K562 (cell line): ENCODE results near the gene SLC16A6. TPM values are rescaled to one million over a fixed set of nuclear protein-coding genes. Genes with fewer than 3 reads are reported as not detected.

Source experiments
- ATAC-seq: fragments of 200-7000 bp; cut with Tn5 transposase; 3 replicates; pipeline ENCODE4 v1.9.1; 2020; ENCODE audit warnings: moderate library complexity
- BruUV-seq: library from RNA; stranded (reverse); fragments of 400-500 nt; replicated peaks from 2 replicates; lab custom pipeline; 2021; lab: Mats Ljungman, UMichigan
- CTCF ChIA-PET: fragments of 300-600 bp; formaldehyde crosslinking; extraction: SDS; loops from one replicate; lab custom pipeline; 2021; ENCODE audit warnings: low intra/inter-chr PET ratio; lab: Yijun Ruan, JAX
- POLR2A ChIA-PET: fragments of 300-600, 350-650 bp; sonication (Branson Sonifier 250); formaldehyde crosslinking; extraction: SDS; loops from one replicate; lab custom pipeline; 2021; ENCODE audit warnings: antibody characterized with exemption, inconsistent platforms; lab: Yijun Ruan, JAX
- DNase-seq, 4 experiments: peaks; one replicate each; pipeline versions ENCODE4 v3.0.0 to v3.0.0-alpha.2; 2011 to 2018; ENCODE audit warnings: low spot score in 3 of 4, mixed read lengths in 3 of 4; ENCODE audit errors: extremely low read depth in 1 of 4
- FAIRE-seq: peaks from 2 replicates; lab custom pipeline; 2011; peaks lifted over from hg19 to GRCh38; lab: Jason Lieb, UNC
- H2AFZ ChIP-seq: 2 replicates; pipeline ENCODE4 v1.6.0; 2011; ENCODE audit warnings: low read depth, low read length, control low read depth, inconsistent platforms
- H3K27ac ChIP-seq: fragments of 200-600 bp; 3 replicates; pipeline ENCODE4 v1.8.0; 2011; ENCODE audit warnings: low read depth, mild to moderate bottlenecking, control low read depth, inconsistent platforms, low read length, moderate library complexity, mixed read lengths; ENCODE audit errors: extremely low read depth
- H3K27me3 ChIP-seq, 2 experiments: fragments of 300-600 bp in 1 of 2; 2 replicates in 1 of 2; 3 replicates in 1 of 2; pipeline versions ENCODE4 v1.6.0 to v1.8.0; 2011; ENCODE audit warnings: inconsistent platforms in 2 of 2, low read length in 2 of 2, mild to moderate bottlenecking in 1 of 2, mixed read lengths in 1 of 2, moderate library complexity in 1 of 2; ENCODE audit not compliant: control insufficient read depth in 2 of 2, insufficient read depth in 2 of 2
- H3K36me3 ChIP-seq: fragments of 300-600 bp; 3 replicates; pipeline ENCODE4 v1.8.0; 2011; ENCODE audit warnings: mild to moderate bottlenecking, low read length, inconsistent platforms; ENCODE audit not compliant: control insufficient read depth, insufficient read depth
- H3K4me1 ChIP-seq, 2 experiments: fragments of 200-600 bp in 1 of 2; replicated peaks in 1 of 2; 2 replicates in 1 of 2; 3 replicates in 1 of 2; pipeline versions ENCODE4 v1.5.1 to v1.8.0; 2011; ENCODE audit warnings: inconsistent platforms in 2 of 2, low read length in 2 of 2, mild to moderate bottlenecking in 1 of 2, mixed read lengths in 1 of 2, moderate library complexity in 1 of 2; ENCODE audit not compliant: control insufficient read depth in 2 of 2, insufficient read depth in 2 of 2
- H3K4me2 ChIP-seq: 2 replicates; pipeline ENCODE4 v1.6.1; 2011; ENCODE audit warnings: low read length, control low read depth, inconsistent platforms, mixed read lengths; ENCODE audit not compliant: insufficient read depth
- H3K4me3 ChIP-seq: fragments of 200-600 bp; sonication (generic), shearing (Covaris generic); 2 replicates; pipeline ENCODE4 v1.5.1; 2016; ENCODE audit warnings: control low read depth, inconsistent platforms
- H3K79me2 ChIP-seq: fragments of 200-600 bp; 3 replicates; pipeline ENCODE4 v1.8.0; 2011; ENCODE audit warnings: low read length, inconsistent platforms; ENCODE audit not compliant: control insufficient read depth, insufficient read depth
- H3K9ac ChIP-seq, 2 experiments: 2 replicates each; pipeline versions ENCODE4 v1.6.0 to v1.6.1; 2011; ENCODE audit warnings: low read depth in 2 of 2, low read length in 2 of 2, control low read depth in 1 of 2, inconsistent platforms in 1 of 2, mild to moderate bottlenecking in 1 of 2, mixed read lengths in 1 of 2; ENCODE audit not compliant: insufficient read depth in 1 of 2
- H3K9me1 ChIP-seq: one replicate; pipeline ENCODE4 v1.6.0; 2011; ENCODE audit warnings: inconsistent platforms, mild to moderate bottlenecking, low read length, moderate library complexity; ENCODE audit not compliant: control insufficient read depth, insufficient read depth
- H3K9me3 ChIP-seq: replicated peaks from 2 replicates; pipeline ENCODE4 v1.5.1; 2011; ENCODE audit warnings: low read depth, low read length, inconsistent platforms; ENCODE audit not compliant: control insufficient read depth, insufficient read depth
- H4K20me1 ChIP-seq: replicated peaks from 2 replicates; pipeline ENCODE4 v1.6.1; 2011; ENCODE audit warnings: low read length, inconsistent platforms, mixed read lengths; ENCODE audit not compliant: control insufficient read depth, insufficient read depth
- ETV5 ChIP-seq: sonication (generic); formaldehyde crosslinking; IDR thresholded peaks from 2 replicates; pipeline ENCODE4 v1.4.0; 2020; ENCODE audit warnings: low read depth, mild to moderate bottlenecking, missing genetic modification reagents
- HDAC8 ChIP-seq: fragments of 450-650 bp; IDR thresholded peaks from 2 replicates; pipeline ENCODE4 v1.6.1; 2016; ENCODE audit warnings: mild to moderate bottlenecking, missing genetic modification characterization, moderate library complexity, missing compliant biosample characterization
- HNRNPL ChIP-seq: fragments of 200-400 bp; formaldehyde crosslinking; IDR thresholded peaks from 2 replicates; pipeline ENCODE4 v1.6.1; 2017; ENCODE audit warnings: low read depth, mild to moderate bottlenecking, low read length
- NONO ChIP-seq, 2 experiments: fragments of 200-400 bp in 1 of 2; fragments of 450-650 bp in 1 of 2; formaldehyde crosslinking in 1 of 2; IDR thresholded peaks; 2 replicates each; pipeline ENCODE4 v1.6.1; 2017; ENCODE audit warnings: low read depth in 2 of 2, mild to moderate bottlenecking in 2 of 2, moderate library complexity in 2 of 2, low read length in 1 of 2
- RHOXF2B ChIP-seq: fragments of 250-450 bp; sonication (Bioruptor Pico); conservative IDR thresholded peaks from 2 replicates; pipeline ENCODE4 v1.5.1; 2021
- ZNF146 ChIP-seq: IDR thresholded peaks from one replicate; pipeline ENCODE4 v1.6.1; 2018; ENCODE audit warnings: missing compliant biosample characterization; ENCODE audit not compliant: unreplicated experiment
- ZNF316 ChIP-seq: fragments of 450-650 bp; IDR thresholded peaks from 2 replicates; pipeline ENCODE4 v1.6.1; 2016
- ZNF583 ChIP-seq: fragments of 250-450 bp; sonication (Bioruptor Pico); IDR thresholded peaks from 2 replicates; pipeline ENCODE4 v1.4.0; 2020
- ZNF75A ChIP-seq: fragments of 450-650 bp; formaldehyde crosslinking; IDR thresholded peaks from 2 replicates; pipeline ENCODE4 v1.4.0; 2020; ENCODE audit warnings: mild to moderate bottlenecking
- WGBS: fragments of 100-300 bp; shearing (Covaris generic); methylation state at CpG from one replicate; pipeline ENCODE4 v1.1.6; 2016; ENCODE audit warnings: low coverage, mixed read lengths; ENCODE audit not compliant: insufficient coverage; ENCODE audit errors: missing lambda C conversion rate; 5-methylcytosine and 5-hydroxymethylcytosine counted together
- in situ Hi-C: fragments of 300-500 bp; cut with MboI; formaldehyde crosslinking; loops from 4 replicates; pipeline ENCODE4 v1.15.0; 2018; ENCODE audit warnings: inconsistent platforms, mixed read lengths
- intact Hi-C: fragments of 100-400 bp; cut with micrococcal nuclease; formaldehyde crosslinking; loops from 2 replicates; pipeline ENCODE4 v1.14.2; 2022
- polyA plus RNA-seq, 8 experiments: library from polyadenylated mRNA; depleted of rRNA in 4 of 8; stranded (reverse) in 5 of 8; unstranded in 3 of 8; fragments of >200 nt; fragmentation: Nextera tagmentation in 2 of 8; fragmentation: Illumina TruSeq in 1 of 8; extraction: Ambion mirVana in 2 of 8; extraction: Trizol in 1 of 8; gene quantifications; 2 replicates each; pipeline versions ENCODE4 v1.2.1 to v1.2.3, GENCODE V29; 2011 to 2014; ENCODE audit warnings: inconsistent platforms in 1 of 8, missing spikeins in 1 of 8
- total RNA-seq, 7 experiments: library from RNA; depleted of rRNA in 6 of 7; stranded (reverse); fragments of >200 nt in 6 of 7; fragmentation: Illumina TruSeq in 2 of 7; extraction: Trizol in 2 of 7; gene quantifications; 2 replicates each; pipeline versions ENCODE4 v1.2.1 to v1.2.3, GENCODE V29; 2011 to 2021; ENCODE audit warnings: low replicate concordance in 1 of 7

Gene SLC16A6
- total and polyA plus RNA-seq, 9 of the 15 experiments (the other 6 are each of a cell fraction or from before 2014, with no cell fraction given), result 0.05 to 0.31 (median 0.15) TPM

- ChIA-PET CTCF (no interaction called here), POLR2A (no interaction called here)
- Histone ChIP-seq H3K27me3 (peaks cover 7 to 12% of the 10 kb centered on the region in 2 experiments; a peak in 4 of 5 replicates), H3K27ac (no peak overlapping the region), H4K20me1 (no peaks in the 10 kb centered on the region), H3K9me1 (no peaks in the 10 kb centered on the region), H3K9ac (no peak overlapping the region), H3K4me3 (no peak overlapping the region), H3K79me2 (no peaks in the 10 kb centered on the region), H3K4me1 (peaks cover 8 to 22% of the 10 kb centered on the region in 2 experiments), H3K36me3 (no peaks in the 10 kb centered on the region), H3K9me3 (no peaks in the 10 kb centered on the region), H3K4me2 (no peak overlapping the region), H2AFZ (no peak overlapping the region)
- DNase-seq (no peak), FAIRE-seq (no peak), ATAC-seq (no peak)
- in situ Hi-C loops, result no loop called here
- WGBS, result 18% methylated on average over 4 of the region's 4 CpGs
- BruUV-seq, result no TSS peak
- TF ChIP-seq ZNF146, result no peak
- no peak for TF ChIP-seq ETV5 (CRISPR knock-in tag)
- no peak for TF ChIP-seq ZNF316
- TF ChIP-seq NONO (IDR thresholded peaks at IDR 0.05; ENCODE audit: low read depth in 2 of 2, low read length in 1 of 2), result no peak
- TF ChIP-seq HDAC8 (tag), result no peak
- TF ChIP-seq ZNF583, result no peak
- no peak for TF ChIP-seq ZNF75A
- TF ChIP-seq RHOXF2B (CRISPR knock-in tag), result no peak
- no peak for TF ChIP-seq HNRNPL
- intact Hi-C loops, result no loop called here
Observed at GRCh38 chr17:68294617-68295016, 3.7 kb upstream of the SLC16A6 start.
